Muscle of leg (tissue), 11 donors: ENCODE measurements around the gene USP5. TPM values are rescaled to one million over a fixed set of nuclear protein-coding genes. Genes with fewer than 3 reads are reported as not detected.
"Not testable (repeated sequence)": the region's sequence is repeated elsewhere in the genome, so short reads cannot be mapped to it uniquely, and the experiment has no call there.

Experiments
- DNase-seq: peaks from one replicate; pipeline ENCODE4 v3.0.0; 2013
- H3K27ac ChIP-seq: one replicate; pipeline ENCODE4 v1.5.1; 2013; ENCODE audit warnings: mild to moderate bottlenecking, low read length, control low read depth
- H3K27me3 ChIP-seq: one replicate; pipeline ENCODE4 v1.6.1; 2013; ENCODE audit warnings: low read length; ENCODE audit not compliant: control insufficient read depth, insufficient read depth
- H3K36me3 ChIP-seq: one replicate; pipeline ENCODE4 v1.6.1; 2013; ENCODE audit warnings: low read length; ENCODE audit not compliant: control insufficient read depth, insufficient read depth
- H3K4me1 ChIP-seq: one replicate; pipeline ENCODE4 v1.6.1; 2013; ENCODE audit warnings: low read length; ENCODE audit not compliant: control insufficient read depth, insufficient read depth
- H3K4me3 ChIP-seq: one replicate; pipeline ENCODE4 v1.5.1; 2013; ENCODE audit warnings: low read length, control low read depth
- H3K9me3 ChIP-seq: replicated peaks from 2 replicates; pipeline ENCODE4 v1.6.1; 2013; ENCODE audit warnings: low read depth, low read length; ENCODE audit not compliant: control insufficient read depth
- WGBS: methylation state at CpG from one replicate; pipeline ENCODE4 v1.1.5; 2013; ENCODE audit warnings: missing lambda C conversion rate; ENCODE audit not compliant: insufficient coverage; 5-methylcytosine and 5-hydroxymethylcytosine counted together
- polyA plus RNA-seq, 8 donors: library from polyadenylated mRNA; unstranded; fragments of 120-200 nt; gene quantifications; one replicate each; pipeline versions ENCODE4 v1.2.1 to v1.2.3, GENCODE V29; 2013; ENCODE audit warnings: inconsistent platforms in 1 of 8, low replicate concordance in 1 of 8; ENCODE audit not compliant: insufficient read length in 8 of 8, insufficient read depth in 1 of 8
- total RNA-seq: library from RNA; stranded (reverse); fragments of 120-200 nt; gene quantifications from one replicate; pipeline ENCODE4 v1.2.4, GENCODE V29; 2013

USP5 gene
- total and polyA plus RNA-seq, 9 donors = 56.2 to 73.9 (median 64.8) TPM

DNA sequence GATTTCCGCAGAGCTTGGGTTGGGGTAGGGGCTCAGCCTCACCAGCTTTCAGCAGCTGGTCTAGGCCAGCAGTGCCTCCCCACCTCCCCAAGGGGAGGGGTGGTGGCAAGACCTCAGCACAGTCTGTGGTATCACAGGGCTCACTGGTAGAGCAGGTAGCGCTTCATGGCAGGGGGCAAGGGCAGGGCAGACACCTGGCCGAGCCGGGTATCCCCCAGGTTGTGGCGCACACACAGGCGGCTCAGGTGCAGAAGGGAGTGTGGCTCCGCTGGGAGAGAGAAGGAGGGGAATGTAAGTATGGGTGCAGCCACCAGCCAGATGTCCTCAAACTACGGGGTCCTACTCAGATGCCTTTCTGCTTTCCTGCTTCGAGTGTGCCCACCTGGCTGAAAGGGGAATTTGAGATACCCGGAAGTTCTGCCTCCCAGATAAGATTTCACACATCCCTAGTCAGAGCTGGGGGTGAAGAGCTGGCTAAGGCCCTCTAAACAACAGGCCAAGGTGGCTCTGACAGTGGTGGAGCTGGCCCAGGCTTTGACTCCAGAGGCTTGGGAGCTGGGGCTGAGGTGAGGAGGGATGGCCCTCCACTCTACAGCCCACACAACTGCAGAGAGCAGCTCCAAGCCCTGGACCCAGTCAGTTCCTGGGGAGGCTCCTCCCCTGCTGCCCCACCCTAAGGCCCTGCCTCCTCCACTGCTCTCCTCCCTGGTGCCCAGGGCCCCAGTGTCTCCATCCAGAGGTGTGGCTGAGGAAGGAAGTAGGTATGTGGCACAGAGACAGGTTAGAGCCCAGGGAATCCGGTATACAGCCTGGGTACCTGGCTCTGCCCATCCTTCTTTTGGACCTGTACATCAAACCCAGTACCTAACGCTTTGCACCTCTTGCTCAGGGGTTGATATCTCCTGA, 19.4 kb downstream of the USP5 start:
- peaks cover 54% of the 10 kb centered on the region for H3K4me1 ChIP-seq
- DNase-seq = no peak
- H3K9me3 ChIP-seq = no peaks in the 10 kb centered on the region
- H3K27me3 ChIP-seq = no peaks in the 10 kb centered on the region
- H3K36me3 ChIP-seq = peaks cover 38% of the 10 kb centered on the region
- 83% methylated on average over 9 of the region's 12 CpGs for WGBS
- H3K4me3 ChIP-seq = no peak overlapping the region
- H3K27ac ChIP-seq = no peak overlapping the region

DNA sequence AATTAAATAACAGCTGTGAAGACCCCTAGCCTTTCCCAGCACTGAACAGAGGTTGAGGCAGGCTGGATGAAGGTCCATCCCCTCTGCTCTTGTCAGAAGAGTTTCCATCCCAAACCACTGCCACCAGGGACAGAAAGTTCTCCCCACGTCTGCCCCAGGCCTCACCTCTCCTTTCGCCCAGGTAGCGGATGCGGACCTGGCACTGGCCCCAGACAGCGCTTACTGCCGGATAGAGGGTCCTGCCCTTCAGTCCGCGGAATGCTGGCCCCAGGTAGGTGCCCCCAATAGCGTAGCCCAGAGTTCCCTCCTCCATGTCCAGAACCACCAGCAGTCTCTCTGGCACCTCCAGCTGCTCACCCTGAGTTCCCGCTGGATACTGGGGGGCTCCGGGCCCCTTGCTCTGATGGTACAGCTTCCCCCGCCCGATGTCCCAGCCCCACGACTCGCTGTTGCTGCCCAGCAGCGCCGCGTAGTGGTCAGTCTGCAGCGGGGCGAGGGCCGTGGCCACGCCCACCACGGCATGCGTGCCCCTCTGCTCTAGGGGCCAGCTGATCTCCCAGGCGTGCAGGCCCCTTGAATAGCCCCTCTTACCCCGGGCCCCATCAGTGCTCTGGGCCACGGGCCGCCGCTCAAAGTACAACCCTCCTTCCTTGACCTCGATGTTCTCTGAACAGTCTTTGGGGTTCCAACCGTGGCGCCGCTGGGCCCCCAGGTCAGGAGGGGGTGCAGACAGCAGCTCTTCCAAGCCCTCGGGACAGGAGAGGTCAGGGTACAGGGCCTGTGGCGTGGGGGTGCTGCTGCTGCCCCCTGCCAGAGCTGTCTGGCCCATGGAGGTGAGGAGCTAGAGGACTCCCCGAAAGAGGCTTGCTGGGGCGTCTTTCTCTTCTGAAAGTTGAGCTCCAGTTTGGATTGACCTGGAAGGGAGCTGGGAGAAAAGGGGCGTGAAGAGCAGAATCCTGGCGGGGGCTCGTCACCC, 20.4 kb downstream of the USP5 start:
- Histone ChIP-seq H3K27me3 (no peaks in the 10 kb centered on the region), H3K4me3 (peak overlapping the region; percentile 84), H3K27ac (peak overlapping the region; percentile 88), H3K36me3 (peaks cover 35% of the 10 kb centered on the region), H3K4me1 (peaks cover 45% of the 10 kb centered on the region), H3K9me3 (no peaks in the 10 kb centered on the region)
- WGBS = 2% methylated on average over 34 of the region's 40 CpGs
- peak; percentile 90 for DNase-seq

DNA sequence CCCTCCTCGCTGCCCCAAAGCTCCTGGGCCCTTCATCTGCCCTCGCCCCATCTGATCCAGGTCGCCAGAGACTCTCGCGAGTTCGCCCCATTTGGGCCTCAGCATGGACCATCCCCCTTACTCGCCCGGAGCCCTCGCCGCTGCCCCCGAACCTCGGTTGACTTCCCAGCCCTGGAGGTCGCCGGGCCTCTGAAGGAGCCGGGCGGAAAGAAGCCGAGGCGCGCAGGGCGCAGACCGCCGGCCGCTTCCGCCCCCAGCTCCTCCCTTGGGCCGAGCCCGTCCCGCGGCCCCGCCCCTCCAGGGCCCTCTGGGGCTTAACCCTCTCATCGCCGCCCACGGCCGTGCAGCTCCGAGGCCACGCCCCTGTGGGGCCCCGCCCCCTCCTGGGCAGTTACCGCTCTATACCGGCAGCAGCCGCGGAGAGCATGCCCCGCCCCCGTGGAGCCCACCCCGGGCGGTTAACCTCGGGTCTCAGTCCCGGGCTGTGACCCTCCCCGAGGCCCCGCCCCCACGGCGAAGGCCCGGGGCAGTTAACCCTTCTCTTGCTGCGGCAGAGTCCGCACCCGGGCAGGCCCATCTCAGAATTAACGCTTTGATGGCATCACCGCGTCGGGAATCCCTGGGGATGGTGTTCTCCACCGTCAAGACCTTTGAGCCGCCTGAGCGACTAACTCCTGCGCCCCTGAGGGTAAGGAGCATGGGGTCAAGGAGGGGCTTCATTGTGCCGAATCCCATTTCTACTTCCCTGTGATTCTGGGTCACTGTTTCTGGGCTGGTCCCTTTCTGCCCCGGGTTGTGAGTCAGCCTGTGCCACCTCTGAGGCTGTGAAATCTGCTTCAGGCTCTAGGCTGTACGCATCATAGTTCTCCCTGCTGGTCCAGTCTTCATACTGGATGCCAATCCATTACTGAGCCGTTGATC, 21.4 kb downstream of the USP5 start, which contains the start of gene SPSB2:
Gene SPSB2 (minus strand): TSS at position 210 of the 921 bp plus-strand sequence. CDS start 402 bp downstream, outside the sequence.
- no peaks in the 10 kb centered on the region for H3K27me3 ChIP-seq
- H3K4me1 ChIP-seq = peaks cover 42% of the 10 kb centered on the region
- peak within 1 kb of the TSS; percentile 93 for H3K27ac ChIP-seq
- H3K9me3 ChIP-seq = no peaks in the 10 kb centered on the region
- peak; percentile 98 for DNase-seq
- 1% methylated on average over 57 of the region's 66 CpGs for WGBS
- H3K36me3 ChIP-seq = peaks cover 35% of the 10 kb centered on the region
- peak within 1 kb of the TSS; percentile 84 for H3K4me3 ChIP-seq

DNA sequence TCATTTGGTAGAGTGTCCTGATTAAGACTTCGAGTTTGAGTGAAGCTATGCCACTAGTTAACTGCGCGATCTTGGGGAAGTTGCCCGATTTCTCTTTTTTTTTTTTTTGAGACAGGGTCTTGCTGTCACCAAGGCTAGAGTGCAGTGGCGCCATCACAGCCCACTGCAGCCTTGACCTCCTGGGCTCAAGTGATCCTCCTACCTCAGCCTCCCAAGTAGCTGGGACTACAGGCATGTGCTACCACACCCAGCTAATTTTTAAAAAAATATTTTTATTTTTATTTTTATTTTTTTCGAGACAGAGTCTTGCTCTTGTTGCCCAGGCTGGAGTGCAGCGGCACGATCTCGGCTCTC, 22.0 kb downstream of the USP5 start:
- Histone ChIP-seq H3K36me3 (peaks cover 30% of the 10 kb centered on the region), H3K27ac (peak overlapping the region; percentile 93), H3K4me1 (peaks cover 36% of the 10 kb centered on the region), H3K4me3 (peak overlapping the region; percentile 84)
- H3K27me3 ChIP-seq, DNase-seq, H3K9me3 ChIP-seq: not testable (repeated sequence)
- WGBS = 13% methylated on average over 4 of the region's 9 CpGs

DNA sequence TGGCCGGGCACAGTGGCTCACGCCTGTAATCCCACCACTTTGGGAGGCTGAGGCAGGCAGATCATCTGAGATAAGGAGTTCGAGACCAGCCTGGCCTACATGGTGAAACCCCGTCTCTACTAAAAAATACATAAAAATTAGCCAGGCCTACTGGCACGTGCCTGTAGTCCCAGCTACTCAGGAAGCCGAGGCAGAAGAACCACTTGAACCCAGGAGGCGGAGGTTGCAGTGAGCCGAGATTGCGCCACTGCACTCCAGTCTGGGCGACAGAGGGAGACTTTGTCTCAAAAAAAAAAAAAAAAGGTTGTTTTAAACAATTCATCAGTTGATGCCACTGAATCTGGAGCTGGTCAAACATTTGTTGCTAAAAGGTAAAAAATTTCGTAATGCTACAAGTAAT, 27.9 kb downstream of the USP5 start:
- H3K27ac ChIP-seq, H3K4me3 ChIP-seq, H3K9me3 ChIP-seq, DNase-seq, H3K4me1 ChIP-seq, H3K27me3 ChIP-seq: not testable (repeated sequence)
- H3K36me3 ChIP-seq = peaks cover 13% of the 10 kb centered on the region
- WGBS = 86% methylated on average over 8 of the region's 11 CpGs

DNA sequence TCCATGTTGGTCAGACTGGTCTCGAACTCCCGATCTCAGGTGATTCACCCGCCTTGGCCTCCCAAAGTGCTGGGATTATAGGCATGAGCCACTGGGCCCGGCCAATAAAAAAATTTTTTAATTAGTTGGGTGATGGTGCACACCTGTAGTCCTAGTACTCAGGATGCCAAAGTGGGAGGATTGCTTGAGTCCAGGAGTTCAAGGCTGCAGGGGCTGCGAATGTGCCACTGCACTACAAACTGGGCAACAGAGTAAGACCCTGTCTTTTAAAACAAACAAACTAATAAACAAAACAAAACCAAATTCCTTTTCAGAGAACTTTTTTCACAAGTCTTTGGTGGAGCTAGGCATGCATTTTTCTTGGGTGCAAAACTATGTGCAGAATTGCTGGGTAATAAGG, 31.3 kb downstream of the USP5 start:
- no peaks in the 10 kb centered on the region for H3K4me1 ChIP-seq
- H3K27ac ChIP-seq = no peak overlapping the region
- peaks cover 17% of the 10 kb centered on the region for H3K36me3 ChIP-seq
- no peak overlapping the region for H3K4me3 ChIP-seq
- DNase-seq = no peak
- WGBS = 95% methylated on average over 4 of the region's 5 CpGs
- H3K27me3 ChIP-seq = no peaks in the 10 kb centered on the region
- no peaks in the 10 kb centered on the region for H3K9me3 ChIP-seq

DNA sequence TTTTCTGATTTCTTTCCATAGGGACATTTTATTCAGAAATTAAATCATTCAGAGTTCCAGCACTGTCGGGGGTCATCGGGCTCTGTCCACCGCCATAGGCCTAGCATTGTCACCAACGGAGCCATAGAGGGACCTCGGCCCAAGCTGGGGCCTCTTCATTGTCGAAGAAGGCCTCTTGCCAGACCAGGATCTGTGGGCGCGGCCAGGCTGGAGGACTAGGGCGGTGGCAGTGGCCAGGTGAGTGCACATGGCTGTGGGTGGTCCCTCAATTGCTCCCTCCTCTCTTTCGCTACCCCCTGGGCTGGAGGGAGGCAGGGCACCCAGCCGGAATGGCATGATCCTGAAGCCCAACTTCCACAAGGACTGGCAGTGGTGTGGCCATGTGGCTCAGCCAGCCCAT, 31.7 kb downstream of the USP5 start:
- DNase-seq = no peak
- no peak overlapping the region for H3K4me3 ChIP-seq
- no peaks in the 10 kb centered on the region for H3K4me1 ChIP-seq
- H3K27me3 ChIP-seq = no peaks in the 10 kb centered on the region
- no peak overlapping the region for H3K27ac ChIP-seq
- H3K36me3 ChIP-seq = peaks cover 19% of the 10 kb centered on the region
- no peaks in the 10 kb centered on the region for H3K9me3 ChIP-seq
- 95% methylated on average over 11 of the region's 11 CpGs for WGBS

DNA sequence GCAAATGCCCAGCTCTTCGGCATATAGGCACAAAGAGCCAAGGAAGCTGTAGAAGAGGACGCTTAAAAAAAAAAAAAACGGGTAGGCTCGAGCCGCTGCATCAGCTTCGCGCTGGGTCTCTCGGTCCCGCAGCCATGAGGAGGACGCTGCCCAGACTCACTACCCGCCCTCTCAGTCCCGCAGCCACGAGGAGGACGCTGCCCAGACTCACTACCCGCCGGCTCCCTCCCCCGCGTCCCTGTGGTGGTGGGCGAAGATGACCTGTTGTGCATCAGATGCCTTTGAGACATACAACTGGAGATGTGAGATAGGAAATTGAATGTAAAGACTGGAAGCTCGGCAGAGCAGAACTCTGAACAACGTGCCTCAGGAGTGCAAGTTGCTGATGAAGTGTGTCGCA, 32.6 kb downstream of the USP5 start:
- Histone ChIP-seq H3K27ac (no peak overlapping the region), H3K27me3 (no peaks in the 10 kb centered on the region), H3K4me3 (no peak overlapping the region), H3K9me3 (no peaks in the 10 kb centered on the region), H3K4me1 (no peaks in the 10 kb centered on the region), H3K36me3 (peaks cover 19% of the 10 kb centered on the region)
- WGBS = 60% methylated on average over 16 of the region's 22 CpGs
- DNase-seq = no peak

DNA sequence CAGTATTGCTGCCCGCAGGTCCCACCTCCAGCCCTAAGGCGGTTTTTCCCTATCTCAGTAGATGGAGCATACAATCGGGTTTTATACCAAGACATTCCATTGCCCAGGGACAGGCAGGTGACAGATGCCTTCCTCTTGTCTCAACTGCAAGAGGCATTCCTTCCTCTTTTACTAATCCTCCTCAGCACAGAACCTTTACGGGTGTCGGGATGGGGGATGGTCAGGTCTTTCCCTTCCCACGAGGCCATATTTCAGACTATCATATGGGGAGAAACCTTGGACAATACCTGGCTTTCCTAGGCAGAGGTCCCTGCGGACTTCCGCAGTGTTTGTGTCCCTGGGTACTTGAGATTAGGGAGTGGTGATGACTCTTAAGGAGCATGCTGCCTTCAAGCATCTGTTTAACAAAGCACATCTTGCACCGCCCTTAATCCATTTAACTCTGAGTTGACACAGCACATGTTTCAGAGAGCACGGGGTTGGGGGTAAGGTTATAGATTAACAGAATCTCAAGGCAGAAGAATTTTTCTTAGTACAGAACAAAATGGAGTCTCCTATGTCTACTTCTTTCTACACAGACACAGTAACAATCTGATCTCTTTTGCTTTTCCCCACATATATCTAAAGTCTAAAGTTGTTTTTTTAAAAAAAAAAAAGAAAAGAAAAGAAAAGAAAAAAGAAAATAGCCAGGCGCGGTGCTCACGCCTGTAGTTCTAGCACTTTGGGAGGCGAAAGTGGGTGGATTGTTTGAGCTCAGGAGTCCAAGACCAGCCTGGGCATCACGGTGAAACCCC, 34.5 kb downstream of the USP5 start:
- not testable (repeated sequence) for H3K9me3 ChIP-seq, H3K27ac ChIP-seq
- no CpG with 5 or more reads among the region's 15 CpGs for WGBS

More for the DNA sequence above, 34.5 kb downstream of the USP5 start:
- not testable (repeated sequence) for H3K4me1 ChIP-seq, H3K4me3 ChIP-seq, H3K27me3 ChIP-seq, DNase-seq
- H3K36me3 ChIP-seq = peaks cover 19% of the 10 kb centered on the region
